Glomerular endothelial cell (primary cell): ENCODE data around the gene TYW1. TPM values are rescaled to one million over a fixed set of nuclear protein-coding genes. Genes with fewer than 3 reads are reported as not detected.
A peak's percentile ranks its signal among the peaks of the same experiment; 100 is the strongest.
"Not testable (repeated sequence)": the region's sequence is repeated elsewhere in the genome, so short reads cannot be mapped to it uniquely, and the experiment has no call there.

Experiments
- DNase-seq: peaks from one replicate; pipeline ENCODE4 v3.0.0-alpha.2; 2011; ENCODE audit warnings: low read depth, low spot score; ENCODE audit errors: extremely low read depth
- total RNA-seq: library from RNA; depleted of rRNA; stranded (reverse); fragments of >200 nt; gene quantifications from 2 replicates; pipeline ENCODE4 v1.2.3, GENCODE V29; 2015

Gene TYW1
- 13.2 and 35.7 TPM in 2 replicates for total RNA-seq

GRCh38 chr7:66996444-66997191 is at the start of gene TYW1:
Gene TYW1 (plus strand): TSS chr7:66996833. CDS start chr7:66996979, 146 bp downstream.
- DNase-seq, result peak; percentile 92

- no peak for DNase-seq
These were observed 48.0 kb upstream of the TYW1 start for GRCh38 chr7:66948480-66949109.

- DNase-seq, result no peak
These were observed 46.3 kb upstream of the TYW1 start for GRCh38 chr7:66950311-66950710.

GRCh38 chr7:66950763-66951162 is 45.9 kb upstream of the TYW1 start:
- no peak for DNase-seq

GRCh38 chr7:66952343-66953043 is 44.1 kb upstream of the TYW1 start:
- DNase-seq, result no peak

- no peak for DNase-seq
These were observed 43.6 kb upstream of the TYW1 start for GRCh38 chr7:66953044-66953427.

GRCh38 chr7:66957595-66958290 is 38.9 kb upstream of the TYW1 start:
- no peak for DNase-seq

- DNase-seq, result no peak
These were observed 37.9 kb upstream of the TYW1 start for GRCh38 chr7:66958538-66959350.

GRCh38 chr7:66960192-66960591 is 36.4 kb upstream of the TYW1 start:
- no peak for DNase-seq

- DNase-seq, result no peak
These were observed 35.5 kb upstream of the TYW1 start for GRCh38 chr7:66961096-66961495.

GRCh38 chr7:66964411-66964810 is 32.2 kb upstream of the TYW1 start:
- no peak for DNase-seq

- no peak for DNase-seq
These were observed 29.6 kb upstream of the TYW1 start for GRCh38 chr7:66967029-66967428.

GRCh38 chr7:66969001-66969400 is 27.6 kb upstream of the TYW1 start:
- DNase-seq, result not testable (repeated sequence)

GRCh38 chr7:66970310-66970709 is 26.3 kb upstream of the TYW1 start:
- DNase-seq, result no peak

GRCh38 chr7:66974986-66975590 is 21.5 kb upstream of the TYW1 start:
- DNase-seq, result no peak

- DNase-seq, result not testable (repeated sequence)
These were observed 18.3 kb upstream of the TYW1 start for GRCh38 chr7:66978312-66978711.

- not testable (repeated sequence) for DNase-seq
These were observed 17.6 kb upstream of the TYW1 start for GRCh38 chr7:66979013-66979412.

- DNase-seq, result not testable (repeated sequence)
These were observed 16.3 kb upstream of the TYW1 start for GRCh38 chr7:66980336-66980735.

- DNase-seq, result not testable (repeated sequence)
These were observed 7.1 kb upstream of the TYW1 start for GRCh38 chr7:66989552-66989951.

- not testable (repeated sequence) for DNase-seq
These were observed 2.6 kb upstream of the TYW1 start for GRCh38 chr7:66994051-66994450.
